Activated T-cell treated with anti-CD3 and anti-CD28 coated beads, Interleukin-2, amount 50 U/mL, for 1 hour (primary cell): ENCODE results near the gene ARHGEF7.

ENCODE experiments used
- DNase-seq: peaks from one replicate; pipeline ENCODE4 v3.0.0-alpha.2; 2020

ARHGEF7 gene

DNA sequence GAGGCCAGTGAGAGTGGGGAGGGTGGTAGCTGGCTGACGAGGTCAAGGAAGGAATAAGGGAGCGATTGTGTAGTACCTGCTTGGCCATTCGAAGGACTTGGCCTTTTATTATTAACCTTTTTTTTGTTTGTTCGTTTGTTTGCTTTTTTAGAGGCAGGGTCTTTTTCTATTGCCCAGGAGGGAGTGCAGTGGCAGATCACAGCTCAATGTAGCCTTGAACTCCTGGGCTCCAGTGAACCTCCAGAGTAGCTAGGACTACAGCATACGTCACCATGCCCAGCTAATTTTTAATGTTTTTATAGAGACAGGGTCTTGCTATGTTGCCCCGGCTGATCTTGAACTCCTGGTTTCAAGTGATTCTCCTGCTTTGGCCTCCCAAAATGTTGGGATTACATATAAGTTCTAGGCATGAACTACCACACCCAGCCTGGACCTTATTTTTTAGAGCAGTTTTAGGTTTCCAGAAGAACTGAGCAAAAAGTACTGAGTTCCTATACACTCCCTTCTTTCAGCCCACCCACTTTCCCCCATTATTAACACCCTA is 25.5 kb downstream of the ARHGEF7 start:
- DNase-seq, result no peak

- DNase-seq, result no peak
These were observed 27.4 kb downstream of the ARHGEF7 start for GRCh38 chr13:111142472-111142871.

DNA sequence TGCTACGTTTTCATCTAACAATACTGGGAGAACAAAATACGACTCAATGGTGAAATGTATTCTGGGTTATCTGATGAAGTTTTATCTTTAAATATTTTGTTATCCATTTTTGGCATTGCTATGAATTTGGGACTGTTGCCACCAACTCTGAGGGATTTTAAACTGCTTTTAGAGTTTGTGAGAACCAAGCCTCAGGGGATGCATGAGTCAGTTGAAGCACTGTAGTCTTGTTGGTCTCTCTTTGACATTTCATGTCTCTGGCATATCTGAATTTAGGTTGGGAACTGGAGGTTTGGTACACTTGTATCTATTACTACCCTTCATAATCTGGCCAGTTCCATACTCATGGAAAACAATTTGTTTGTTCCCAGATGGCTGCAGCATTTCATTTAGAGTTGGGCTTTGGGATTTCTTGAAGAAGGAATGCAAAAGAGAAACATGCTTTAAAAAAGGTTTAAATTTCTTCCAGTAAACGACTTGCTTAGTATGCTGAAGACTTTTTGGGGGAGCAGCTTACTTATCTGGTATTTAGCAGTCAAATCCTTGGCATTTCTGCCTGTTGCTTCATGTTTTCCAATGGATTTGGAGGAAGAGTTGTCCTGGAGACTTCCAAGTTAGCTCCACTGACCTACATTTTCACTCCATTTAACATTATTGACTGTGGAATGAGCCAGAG is 28.9 kb downstream of the ARHGEF7 start:
- DNase-seq, result no peak

DNA sequence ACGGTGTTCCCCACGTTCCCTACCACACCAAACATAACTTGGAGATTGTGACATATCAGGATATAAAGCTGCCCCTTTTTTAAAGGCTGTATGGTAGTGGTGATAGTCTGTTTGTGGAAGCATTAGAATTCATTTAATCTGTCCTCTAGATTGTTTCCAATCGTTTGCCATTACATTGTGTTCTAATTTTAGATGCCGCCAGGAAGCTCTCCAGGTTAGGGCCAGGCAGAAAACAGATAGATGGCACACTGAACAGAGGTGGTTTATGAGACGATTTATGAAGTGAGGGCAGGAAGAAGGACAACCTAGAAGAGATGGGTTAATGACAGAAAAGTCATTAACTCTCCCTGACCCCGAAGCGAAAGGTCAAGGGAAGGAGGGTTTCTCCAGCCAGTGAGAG is 30.0 kb downstream of the ARHGEF7 start:
- DNase-seq, result no peak

DNA sequence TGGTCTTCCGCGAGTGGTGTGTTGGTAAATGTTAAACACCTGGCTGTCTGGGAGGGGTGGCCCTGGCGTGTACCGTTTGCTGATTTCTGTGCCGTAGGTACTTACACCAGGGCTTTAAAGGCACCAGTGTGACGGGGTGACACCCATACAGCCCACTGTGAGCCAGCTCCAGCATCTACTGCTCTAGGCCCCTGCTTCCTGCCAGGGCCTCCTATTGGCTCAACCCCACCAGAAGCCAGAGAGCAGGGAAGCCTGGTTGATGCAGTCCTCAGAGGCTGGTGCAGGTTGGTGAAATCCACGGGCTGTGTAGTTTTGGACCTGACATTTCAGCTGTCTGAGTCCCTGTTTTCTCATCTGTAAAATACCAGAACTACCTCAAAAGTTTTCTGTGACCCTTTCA is 30.4 kb downstream of the ARHGEF7 start:
- no peak for DNase-seq

DNA sequence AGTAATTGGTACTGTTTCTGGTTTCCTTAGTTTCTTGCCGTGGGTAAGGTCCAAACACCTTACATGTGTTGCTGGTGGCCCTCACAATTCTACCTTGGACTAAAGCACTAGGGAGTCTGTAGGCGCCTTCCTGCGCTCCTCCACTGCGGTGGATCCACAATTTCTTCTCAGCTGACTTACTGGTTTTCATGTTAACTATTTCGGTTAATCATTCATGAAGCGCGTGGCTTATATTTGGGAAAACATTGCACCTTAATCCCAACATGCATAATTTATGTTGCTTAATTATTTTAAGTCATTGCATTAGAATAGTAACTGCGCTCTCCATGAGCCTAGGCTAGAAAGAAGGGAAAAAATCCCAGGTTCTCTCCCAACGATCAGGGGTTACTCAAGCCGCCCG is 37.7 kb downstream of the ARHGEF7 start:
- no peak for DNase-seq

DNA sequence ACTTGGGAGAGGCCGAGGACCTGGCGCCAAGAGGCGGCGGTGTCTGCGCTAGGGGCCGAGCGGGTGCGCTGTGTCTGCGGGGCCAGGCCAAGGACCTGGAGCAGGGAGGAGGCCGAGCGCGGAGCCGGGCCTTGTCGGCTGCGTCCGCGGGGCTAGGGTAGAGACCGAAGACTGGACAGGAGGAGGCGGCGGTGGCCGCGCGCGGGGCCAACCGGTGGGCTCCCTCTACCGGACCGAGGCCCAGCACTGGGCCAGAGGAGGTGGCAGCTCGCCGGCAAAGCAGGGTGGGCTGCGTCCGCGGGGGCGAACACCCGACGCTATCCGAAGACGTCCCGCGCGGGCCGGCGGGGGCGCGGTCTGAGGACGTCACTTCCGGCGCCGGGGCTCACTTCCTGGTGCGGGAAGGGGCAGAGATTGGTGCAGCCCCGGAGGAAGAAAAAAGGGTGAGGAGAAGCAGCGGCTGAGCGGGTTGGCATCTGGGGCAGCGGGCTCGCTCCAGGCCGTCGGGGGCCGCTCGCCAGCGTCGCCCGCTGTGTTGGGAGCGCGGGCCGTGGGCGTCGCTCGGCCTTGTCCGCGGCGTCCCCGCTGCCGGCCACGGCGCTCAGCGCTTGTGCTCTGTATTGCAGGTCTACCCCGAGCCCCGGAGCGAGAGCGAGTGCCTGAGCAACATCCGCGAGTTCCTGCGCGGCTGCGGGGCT is 38.3 kb downstream of the ARHGEF7 start:
- DNase-seq, result peak; percentile 95

GRCh38 chr13:111153977-111154332 is 38.8 kb downstream of the ARHGEF7 start:
- DNase-seq, result no peak

GRCh38 chr13:111156421-111156820 is 41.3 kb downstream of the ARHGEF7 start:
- no peak for DNase-seq

- DNase-seq, result no peak
These were observed 43.2 kb downstream of the ARHGEF7 start for GRCh38 chr13:111158136-111158805.

- DNase-seq, result no peak
These were observed 44.5 kb downstream of the ARHGEF7 start for GRCh38 chr13:111159362-111160320.

DNA sequence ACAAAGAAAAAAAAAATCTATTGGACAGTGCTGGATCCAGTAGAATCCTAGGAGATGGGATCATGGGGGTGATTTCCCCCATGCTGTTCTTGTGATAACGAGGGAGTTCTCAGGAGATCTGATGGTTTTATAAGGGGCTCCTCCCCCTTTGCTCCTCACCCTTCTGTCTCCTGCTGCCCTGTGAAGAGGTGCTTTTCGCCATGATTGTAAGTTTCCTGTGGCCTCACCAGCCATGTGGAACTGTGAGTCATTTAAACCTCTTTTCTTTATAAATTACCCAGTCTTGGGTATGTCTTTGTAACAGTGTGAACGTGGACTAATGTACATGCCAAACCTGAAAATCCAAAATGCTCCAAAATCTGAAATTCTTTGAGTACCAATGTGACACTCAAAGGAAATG is 45.5 kb downstream of the ARHGEF7 start:
- DNase-seq, result no peak

- no peak for DNase-seq
These were observed 46.8 kb downstream of the ARHGEF7 start for GRCh38 chr13:111161601-111162600.

DNA sequence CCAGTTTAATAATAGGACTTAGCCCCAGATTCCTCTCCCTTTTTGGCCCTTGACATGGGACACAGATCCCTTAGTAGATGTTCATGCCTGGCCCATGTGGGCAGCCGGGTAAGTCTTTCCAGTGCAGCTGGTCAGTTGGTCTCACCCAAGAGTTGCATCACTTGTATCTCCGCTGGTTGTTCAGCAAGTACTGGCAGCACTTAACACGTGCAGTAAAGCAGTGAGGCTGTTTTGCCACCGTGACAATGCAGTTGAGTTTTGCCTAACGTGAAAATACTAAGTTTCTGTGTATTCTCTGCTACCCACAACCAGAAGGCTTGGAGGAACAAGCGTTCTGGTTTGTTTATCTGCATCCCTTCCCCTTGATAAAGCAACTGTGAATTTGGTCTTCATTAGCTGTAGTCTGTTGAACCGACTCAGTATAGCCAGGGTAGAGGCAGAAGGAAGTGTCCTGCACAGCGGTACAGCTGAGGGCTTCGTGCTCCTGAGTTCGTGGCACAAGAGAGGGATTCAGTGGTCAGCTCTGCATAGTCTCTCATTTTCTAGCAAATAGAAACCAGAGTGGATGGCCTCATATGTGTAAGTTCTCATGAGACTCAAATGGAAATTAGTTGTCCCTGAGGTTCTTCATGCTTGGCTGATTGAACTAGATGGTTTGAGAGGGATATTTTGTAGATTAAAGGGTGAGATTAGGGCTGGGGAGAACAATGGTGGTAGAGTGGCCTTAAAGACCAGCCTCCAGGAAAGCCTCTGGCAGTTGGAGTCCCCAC is 50.3 kb downstream of the ARHGEF7 start:
- no peak for DNase-seq

- no peak for DNase-seq
These were observed 52.0 kb downstream of the ARHGEF7 start for GRCh38 chr13:111166882-111167675.

DNA sequence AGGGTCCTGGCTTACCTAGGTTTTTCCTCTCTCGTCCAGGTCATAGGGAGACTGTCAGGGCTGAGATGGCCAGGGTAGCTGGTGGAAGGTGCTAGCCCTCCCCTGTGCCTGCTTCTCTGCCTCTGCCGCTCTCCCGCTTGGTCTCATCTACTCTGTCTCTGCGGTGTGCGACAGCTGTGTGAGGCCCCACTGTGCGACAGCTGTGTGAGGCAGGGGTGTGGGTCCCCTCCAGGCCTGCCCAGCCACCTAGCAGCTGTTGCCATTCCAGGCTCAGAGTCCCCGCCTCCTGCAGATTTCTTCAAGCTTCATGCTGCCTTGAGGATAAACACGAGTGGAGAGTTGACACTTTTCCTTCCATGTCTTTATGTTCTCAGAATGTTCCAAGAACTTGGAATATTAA is 53.0 kb downstream of the ARHGEF7 start:
- no peak for DNase-seq

GRCh38 chr13:111171112-111171511 is 56.0 kb downstream of the ARHGEF7 start:
- no peak for DNase-seq

GRCh38 chr13:111171629-111172028 is 56.5 kb downstream of the ARHGEF7 start:
- no peak for DNase-seq

DNA sequence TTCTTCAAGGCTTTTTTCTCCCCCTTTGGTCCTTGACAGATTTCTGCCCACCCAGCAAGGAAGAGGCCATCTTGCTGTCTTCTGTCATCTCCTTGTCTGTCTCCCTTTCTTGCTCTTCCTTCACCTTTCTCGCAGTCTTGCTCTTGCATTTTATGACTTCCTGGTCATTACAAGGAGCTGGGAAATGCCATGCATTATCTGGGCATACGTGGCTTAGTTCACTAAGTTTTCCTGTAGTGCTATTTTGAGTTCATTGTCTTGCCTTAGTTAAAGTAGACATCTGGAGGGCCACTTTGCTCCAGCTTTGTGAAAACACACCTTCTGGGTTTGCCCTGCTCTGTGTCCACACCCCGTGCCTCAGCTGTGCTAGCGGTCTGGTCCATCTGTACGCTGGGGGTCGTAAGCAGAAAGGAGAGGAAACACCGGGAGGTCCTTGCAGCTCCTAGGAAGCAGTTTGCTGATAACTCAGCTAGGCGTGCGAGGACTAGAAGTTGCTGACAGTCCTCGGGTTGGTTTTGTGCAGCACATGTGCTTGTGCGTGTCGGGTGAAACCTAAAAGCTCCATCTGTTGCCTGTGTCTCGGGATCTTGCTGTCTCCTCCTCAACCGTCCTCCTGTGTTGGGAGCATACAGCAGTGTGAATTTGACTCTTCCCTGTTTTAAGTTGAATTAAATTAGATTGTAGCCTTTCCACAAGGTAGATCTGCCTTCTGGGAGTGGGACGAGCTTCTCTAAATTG is 59.4 kb downstream of the ARHGEF7 start:
- DNase-seq, result no peak
